MCF 10A (cell line): ENCODE measurements around the gene OLFM2. TPM values are rescaled to one million over a fixed set of nuclear protein-coding genes. Genes with fewer than 3 reads are reported as not detected.
"Not testable (repeated sequence)": the region's sequence is repeated elsewhere in the genome, so short reads cannot be mapped to it uniquely, and the experiment has no call there.

Source experiments
- BruUV-seq: library from RNA; stranded (reverse); fragments of 400-500 nt; replicated peaks from 2 replicates; lab custom pipeline; 2021; lab: Mats Ljungman, UMichigan
- CTCF ChIA-PET: fragments of 300-600 bp; sonication (Branson Sonifier 250); formaldehyde crosslinking; extraction: SDS; loops from one replicate; lab custom pipeline; 2021; ENCODE audit warnings: antibody characterized with exemption, inconsistent platforms; lab: Yijun Ruan, JAX
- POLR2A ChIA-PET: fragments of 300-600, 350-650 bp; sonication (Branson Sonifier 250); formaldehyde crosslinking; extraction: SDS; loops from one replicate; lab custom pipeline; 2020; ENCODE audit warnings: antibody characterized with exemption, inconsistent platforms; lab: Yijun Ruan, JAX
- DNase-seq: peaks from one replicate; pipeline ENCODE4 v3.0.0-alpha.2; 2018; ENCODE audit not compliant: unreplicated experiment
- H3K27ac Mint-ChIP-seq: one replicate; pipeline ENCODE4 v1.8.0; 2022; ENCODE audit warnings: mild to moderate bottlenecking, low read depth, mixed read lengths; ENCODE audit not compliant: unreplicated experiment
- H3K27me3 Mint-ChIP-seq: one replicate; pipeline ENCODE4 v1.8.0; 2022; ENCODE audit warnings: mixed read lengths; ENCODE audit not compliant: insufficient read depth, unreplicated experiment
- H3K36me3 Mint-ChIP-seq: one replicate; pipeline ENCODE4 v1.8.0; 2022; ENCODE audit warnings: mild to moderate bottlenecking, moderate library complexity, mixed read lengths; ENCODE audit not compliant: insufficient read depth, unreplicated experiment
- H3K4me1 Mint-ChIP-seq: one replicate; pipeline ENCODE4 v1.8.0; 2022; ENCODE audit warnings: mixed read lengths; ENCODE audit not compliant: insufficient read depth, unreplicated experiment
- H3K4me3 Mint-ChIP-seq: one replicate; pipeline ENCODE4 v1.8.0; 2022; ENCODE audit warnings: mild to moderate bottlenecking, moderate library complexity, mixed read lengths; ENCODE audit not compliant: unreplicated experiment
- H3K9me3 Mint-ChIP-seq: one replicate; pipeline ENCODE4 v1.8.0; 2022; ENCODE audit warnings: mixed read lengths; ENCODE audit not compliant: unreplicated experiment
- CTCF ChIP-seq: fragments of 200-600 bp; IDR thresholded peaks from one replicate; pipeline ENCODE4 v1.8.0; 2022; ENCODE audit warnings: antibody characterized with exemption, mild to moderate bottlenecking; ENCODE audit not compliant: unreplicated experiment
- intact Hi-C: fragments of 100-400 bp; cut with micrococcal nuclease; formaldehyde crosslinking; loops from 2 replicates; pipeline ENCODE4 v1.14.1; 2022
- total RNA-seq: library from RNA; stranded (reverse); gene quantifications from 2 replicates; pipeline ENCODE4 v1.2.3, GENCODE V29; 2022

OLFM2 gene
- total RNA-seq, 1 experiment from 2014 or later, result not detected

- no TSS peak for BruUV-seq
- no peak overlapping the region for H3K4me3 Mint-ChIP-seq
- no peak for TF ChIP-seq CTCF
- H3K4me1 Mint-ChIP-seq, result no peaks in the 10 kb centered on the region
- H3K27me3 Mint-ChIP-seq, result peaks cover 28% of the 10 kb centered on the region
- ChIA-PET POLR2A (interaction anchor here (0.8 kb wide), 1 partner anchor 14 kb away, joined by 5 read pairs; no protein-coding TSS in a partner anchor), CTCF (interaction anchor here (0.6 to 0.8 kb wide), 2 partner anchors 303 to 336 kb away, joined by 3 to 6 read pairs; no protein-coding TSS in a partner anchor)
- no peak for DNase-seq
- intact Hi-C loops, result no loop called here
- H3K27ac Mint-ChIP-seq, result no peak overlapping the region
- no peaks in the 10 kb centered on the region for H3K36me3 Mint-ChIP-seq
- peaks cover 7% of the 10 kb centered on the region for H3K9me3 Mint-ChIP-seq
These were observed 12.9 kb downstream of the OLFM2 start for GRCh38 chr19:9923440-9923839.

- DNase-seq, BruUV-seq, H3K9me3 Mint-ChIP-seq, H3K4me3 Mint-ChIP-seq, H3K27ac Mint-ChIP-seq, H3K36me3 Mint-ChIP-seq, H3K4me1 Mint-ChIP-seq, intact Hi-C loops: not testable (repeated sequence)
- CTCF ChIA-PET, result interaction anchor here (0.6 to 0.8 kb wide), 3 partner anchors 303 to 718 kb away, joined by 3 to 6 read pairs (median 3); no protein-coding TSS in a partner anchor
- H3K27me3 Mint-ChIP-seq, result peaks cover 32% of the 10 kb centered on the region
- POLR2A ChIA-PET, result interaction anchor here (0.6 to 0.8 kb wide), 2 partner anchors 13 to 383 kb away, joined by 3 to 5 read pairs; no protein-coding TSS in a partner anchor
These were observed 13.4 kb downstream of the OLFM2 start for GRCh38 chr19:9922782-9923379.

- Mint-ChIP-seq H3K9me3 (no peaks in the 10 kb centered on the region), H3K4me1 (peaks cover 14% of the 10 kb centered on the region), H3K27ac (no peak overlapping the region), H3K27me3 (peaks cover 11% of the 10 kb centered on the region), H3K4me3 (no peak overlapping the region), H3K36me3 (no peaks in the 10 kb centered on the region)
- BruUV-seq, result no TSS peak
- ChIA-PET POLR2A (no interaction called here), CTCF (interaction anchor here (0.6 to 2.0 kb wide), 4 partner anchors 14 to 479 kb away, joined by 3 to 5 read pairs (median 3); partner anchors contain the start of gene P2RY11)
- intact Hi-C loops, result no loop called here
- no peak for TF ChIP-seq CTCF
- DNase-seq, result peak; percentile 70
These were observed 19.0 kb downstream of the OLFM2 start for GRCh38 chr19:9917321-9917720.

GRCh38 chr19:9916719-9917118, 19.6 kb downstream of the OLFM2 start:
- no peak for DNase-seq

More at GRCh38 chr19:9916719-9917118, 19.6 kb downstream of the OLFM2 start:
- no peaks in the 10 kb centered on the region for H3K36me3 Mint-ChIP-seq
- H3K4me1 Mint-ChIP-seq, result peaks cover 14% of the 10 kb centered on the region
- POLR2A ChIA-PET, result no interaction called here
- no peak for TF ChIP-seq CTCF
- intact Hi-C loops, result no loop called here
- CTCF ChIA-PET, result interaction anchor here (0.6 to 2.0 kb wide), 6 partner anchors 14 to 480 kb away, joined by 3 to 5 read pairs (median 3); partner anchors contain the start of gene P2RY11
- no TSS peak for BruUV-seq
- H3K9me3 Mint-ChIP-seq, result no peaks in the 10 kb centered on the region
- H3K27me3 Mint-ChIP-seq, result peaks cover 11% of the 10 kb centered on the region
- H3K27ac Mint-ChIP-seq, result no peak overlapping the region
- H3K4me3 Mint-ChIP-seq, result no peak overlapping the region
